SJCRH30 (cell line): ENCODE results near the gene PSMG3. TPM values are rescaled to one million over a fixed set of nuclear protein-coding genes. Genes with fewer than 3 reads are reported as not detected.
A peak's percentile ranks its signal among the peaks of the same experiment; 100 is the strongest.
"Not testable (repeated sequence)": the region's sequence is repeated elsewhere in the genome, so short reads cannot be mapped to it uniquely, and the experiment has no call there.

Source experiments
- DNase-seq, 2 experiments: peaks; one replicate each; pipeline ENCODE4 v3.0.0-alpha.2; 2015 to 2020
- H3K27ac ChIP-seq: fragments of 250-450 bp; sonication (Bioruptor Pico); 2 replicates; pipeline ENCODE4 v1.5.1; 2020; ENCODE audit warnings: mild to moderate bottlenecking, moderate library complexity
- H3K27me3 ChIP-seq: fragments of 250-450 bp; sonication (Bioruptor Pico); 2 replicates; pipeline ENCODE4 v1.5.1; 2020; ENCODE audit warnings: mild to moderate bottlenecking, moderate library complexity
- H3K36me3 ChIP-seq: fragments of 250-450 bp; sonication (Bioruptor Pico); 2 replicates; pipeline ENCODE4 v1.5.1; 2020; ENCODE audit warnings: mild to moderate bottlenecking, moderate library complexity
- H3K4me1 ChIP-seq: fragments of 250-450 bp; sonication (Bioruptor Pico); 2 replicates; pipeline ENCODE4 v1.5.1; 2020; ENCODE audit warnings: mild to moderate bottlenecking, moderate library complexity
- H3K4me3 ChIP-seq: fragments of 250-450 bp; sonication (Bioruptor Pico); 2 replicates; pipeline ENCODE4 v1.5.1; 2020; ENCODE audit warnings: mild to moderate bottlenecking, moderate library complexity
- H3K9me3 ChIP-seq: fragments of 250-450 bp; sonication (Bioruptor Pico); replicated peaks from 2 replicates; pipeline ENCODE4 v1.5.1; 2020; ENCODE audit warnings: mild to moderate bottlenecking, moderate library complexity
- total RNA-seq: library from RNA; depleted of rRNA; stranded (reverse); fragments of >200 nt; shearing (Covaris generic); gene quantifications from 2 replicates; pipeline ENCODE4 v1.2.3, GENCODE V29; 2014

The PSMG3 gene
- total RNA-seq, 1 experiment from 2014 or later = 22.5 TPM

DNA sequence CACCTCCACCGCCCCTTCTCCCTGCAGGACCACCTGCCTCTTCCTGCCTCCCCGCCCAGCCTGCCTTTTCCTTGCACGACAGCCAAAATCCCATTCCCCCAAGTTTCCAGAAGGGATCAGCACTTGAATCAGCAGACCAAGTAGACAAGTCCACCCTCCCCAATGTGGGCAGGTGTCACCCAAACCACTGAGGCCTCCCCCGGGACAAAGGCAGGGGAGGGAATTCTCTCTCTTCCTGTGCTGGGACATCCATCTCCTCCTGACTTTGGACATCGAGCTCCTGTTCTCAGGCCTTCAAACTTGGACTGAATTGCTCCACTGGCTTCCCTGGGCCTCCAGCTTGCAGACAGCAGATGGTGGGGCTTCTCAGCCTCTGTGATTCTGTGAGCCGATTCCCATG, 21.6 kb upstream of the PSMG3 start:
- DNase-seq = no peak
- H3K36me3 ChIP-seq = no peaks in the 10 kb centered on the region
- H3K27me3 ChIP-seq = 0 out of 2 replicates have a peak, but pooled peaks cover 3% of the 10 kb centered on the region
- no peak overlapping the region for H3K4me3 ChIP-seq
- H3K9me3 ChIP-seq = no peaks in the 10 kb centered on the region
- no peak overlapping the region for H3K27ac ChIP-seq
- no peaks in the 10 kb centered on the region for H3K4me1 ChIP-seq

DNA sequence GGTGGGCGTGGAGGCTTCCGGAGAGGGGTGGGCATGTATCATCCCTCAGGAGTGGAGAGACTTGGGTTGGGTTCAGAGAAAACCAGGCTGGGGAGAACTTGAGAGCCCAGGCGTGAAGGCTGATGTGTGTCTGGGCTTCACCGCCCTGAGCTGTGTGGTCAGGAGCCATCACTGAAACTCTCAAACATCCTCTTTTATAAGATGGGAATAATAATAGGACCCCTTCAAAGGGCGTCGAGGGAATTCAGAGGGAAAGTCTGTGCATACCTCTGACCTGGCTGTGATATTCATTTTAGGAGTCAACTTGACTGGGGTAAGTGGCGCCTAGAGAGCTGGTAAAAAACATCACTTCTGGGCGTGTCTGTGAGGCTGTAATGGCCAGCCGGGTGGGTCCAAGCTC, 21.1 kb upstream of the PSMG3 start:
- no peak for DNase-seq
- no peak overlapping the region for H3K4me3 ChIP-seq
- H3K9me3 ChIP-seq = no peaks in the 10 kb centered on the region
- no peak overlapping the region for H3K27ac ChIP-seq
- 0 out of 2 replicates have a peak, but pooled peaks cover 3% of the 10 kb centered on the region for H3K27me3 ChIP-seq
- no peaks in the 10 kb centered on the region for H3K4me1 ChIP-seq
- no peaks in the 10 kb centered on the region for H3K36me3 ChIP-seq

DNA sequence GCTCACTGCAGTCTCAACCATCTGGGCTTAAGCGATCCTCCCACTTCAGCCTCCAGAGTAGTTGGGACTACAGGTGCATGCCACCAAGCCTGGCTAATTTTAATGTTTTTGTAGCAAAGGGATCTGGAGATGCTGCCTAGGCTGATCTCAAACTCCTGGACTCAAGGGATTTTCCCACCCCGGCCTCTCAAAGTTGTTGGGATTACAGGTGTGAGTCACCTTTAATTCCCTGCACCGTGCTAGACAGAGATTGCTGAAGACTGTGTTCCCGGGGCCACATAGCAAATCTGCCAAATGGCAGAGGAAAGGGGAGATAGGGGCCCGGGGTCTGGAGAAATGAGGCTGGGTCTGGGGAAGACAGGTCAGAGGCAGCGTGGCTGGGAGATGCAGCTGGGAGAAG, 20.6 kb upstream of the PSMG3 start:
- Histone ChIP-seq H3K4me1 (no peaks in the 10 kb centered on the region), H3K36me3 (no peaks in the 10 kb centered on the region), H3K4me3 (no peak overlapping the region), H3K9me3 (no peaks in the 10 kb centered on the region), H3K27ac (no peak overlapping the region), H3K27me3 (0 out of 2 replicates have a peak, but pooled peaks cover 3% of the 10 kb centered on the region)
- no peak for DNase-seq

DNA sequence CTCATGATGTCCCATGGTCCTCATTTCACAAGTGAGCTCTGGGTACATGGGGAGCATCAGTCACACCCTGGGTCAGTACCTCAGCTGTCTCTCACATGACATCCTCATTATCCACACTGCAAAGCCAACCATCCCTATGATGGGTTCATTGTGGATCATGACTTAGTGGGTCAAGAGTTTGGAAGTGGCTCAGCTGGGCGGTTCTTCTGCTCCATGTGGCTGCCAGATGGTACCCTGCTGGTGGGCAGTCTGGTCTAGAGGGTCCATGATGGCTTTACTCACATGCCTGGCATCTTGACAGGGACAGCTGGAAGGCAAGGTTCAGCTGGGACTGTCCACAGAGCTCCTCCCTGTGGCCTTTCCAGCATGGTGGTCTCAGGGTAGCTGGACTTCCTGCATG, 19.1 kb upstream of the PSMG3 start:
- Histone ChIP-seq H3K27ac (no peak overlapping the region), H3K4me1 (no peaks in the 10 kb centered on the region), H3K27me3 (0 out of 2 replicates have a peak, but pooled peaks cover 3% of the 10 kb centered on the region)

DNA sequence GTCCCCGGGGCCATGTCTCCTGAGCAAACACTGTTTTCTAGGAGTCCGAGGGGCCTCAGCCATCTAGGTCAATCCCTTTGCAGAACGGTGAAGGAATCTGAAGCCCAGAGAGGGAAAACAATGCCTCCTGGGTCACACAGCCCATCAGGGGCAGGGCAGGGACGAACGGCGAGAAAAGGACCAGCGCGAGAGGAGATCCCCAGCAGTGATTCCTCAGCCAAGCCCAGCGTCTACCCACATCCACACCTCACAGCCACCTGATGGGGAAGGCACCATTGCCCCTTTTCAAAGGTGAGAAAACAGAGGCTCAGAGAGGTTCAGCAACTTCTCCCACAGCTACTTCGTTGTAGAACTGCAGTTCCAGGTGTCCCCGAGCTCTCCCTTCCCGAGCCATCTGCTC, 17.9 kb upstream of the PSMG3 start:
- Histone ChIP-seq H3K4me3 (no peak overlapping the region), H3K9me3 (no peaks in the 10 kb centered on the region), H3K27ac (no peak overlapping the region), H3K36me3 (no peaks in the 10 kb centered on the region), H3K27me3 (0 out of 2 replicates have a peak, but pooled peaks cover 3% of the 10 kb centered on the region), H3K4me1 (no peaks in the 10 kb centered on the region)
- DNase-seq = no peak

More for the DNA sequence above, 19.1 kb upstream of the PSMG3 start:
- no peak for DNase-seq
- H3K9me3 ChIP-seq = no peaks in the 10 kb centered on the region
- no peaks in the 10 kb centered on the region for H3K36me3 ChIP-seq
- H3K4me3 ChIP-seq = no peak overlapping the region

DNA sequence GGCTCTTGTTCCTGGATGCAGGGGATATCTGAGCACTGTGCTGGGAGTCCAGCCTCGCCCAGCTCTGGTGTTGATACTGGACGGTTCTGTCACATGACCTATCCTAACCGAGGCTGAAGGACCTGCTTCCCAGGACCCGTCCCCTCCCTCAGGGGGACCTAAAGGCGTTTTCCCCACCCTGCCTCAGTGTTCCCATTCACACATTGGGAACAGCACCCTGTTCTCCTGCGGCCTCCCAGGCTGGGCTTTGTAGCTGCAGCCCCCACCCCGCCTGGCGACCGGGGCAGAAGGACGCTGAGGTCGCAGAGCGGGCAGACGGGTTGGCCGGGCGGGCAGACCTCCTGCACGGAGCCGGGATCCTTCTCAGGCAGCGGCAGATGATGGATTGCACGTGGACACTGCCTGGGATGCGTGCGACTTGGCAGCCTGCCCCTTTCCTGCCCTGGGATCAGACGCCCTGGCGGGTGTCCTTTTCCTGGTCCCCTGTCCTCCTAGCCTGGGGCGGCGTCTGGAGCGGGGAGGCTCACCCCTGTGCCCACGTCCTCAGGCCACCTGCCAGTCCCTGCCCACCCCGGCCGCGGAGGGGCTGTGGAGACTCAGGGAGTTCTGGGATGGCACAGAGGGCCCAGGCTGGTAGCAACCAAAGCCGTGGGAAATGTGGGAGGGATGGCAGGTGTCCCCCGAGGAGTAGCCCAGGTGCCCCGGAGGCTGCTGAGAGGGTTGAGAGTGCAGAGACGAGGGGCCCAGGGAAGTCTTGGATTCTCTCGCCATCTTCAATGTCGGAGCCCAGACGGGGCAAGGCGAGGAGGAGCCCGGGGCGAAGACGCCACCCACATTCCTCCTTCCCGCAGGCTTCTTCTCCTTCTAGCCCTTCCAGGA, 17.2 kb upstream of the PSMG3 start:
- 0 out of 2 replicates have a peak, but pooled peaks cover 3% of the 10 kb centered on the region for H3K27me3 ChIP-seq
- H3K27ac ChIP-seq = no peak overlapping the region
- no peaks in the 10 kb centered on the region for H3K4me1 ChIP-seq
- no peaks in the 10 kb centered on the region for H3K9me3 ChIP-seq
- H3K36me3 ChIP-seq = no peaks in the 10 kb centered on the region
- no peak overlapping the region for H3K4me3 ChIP-seq
- no peak for DNase-seq

DNA sequence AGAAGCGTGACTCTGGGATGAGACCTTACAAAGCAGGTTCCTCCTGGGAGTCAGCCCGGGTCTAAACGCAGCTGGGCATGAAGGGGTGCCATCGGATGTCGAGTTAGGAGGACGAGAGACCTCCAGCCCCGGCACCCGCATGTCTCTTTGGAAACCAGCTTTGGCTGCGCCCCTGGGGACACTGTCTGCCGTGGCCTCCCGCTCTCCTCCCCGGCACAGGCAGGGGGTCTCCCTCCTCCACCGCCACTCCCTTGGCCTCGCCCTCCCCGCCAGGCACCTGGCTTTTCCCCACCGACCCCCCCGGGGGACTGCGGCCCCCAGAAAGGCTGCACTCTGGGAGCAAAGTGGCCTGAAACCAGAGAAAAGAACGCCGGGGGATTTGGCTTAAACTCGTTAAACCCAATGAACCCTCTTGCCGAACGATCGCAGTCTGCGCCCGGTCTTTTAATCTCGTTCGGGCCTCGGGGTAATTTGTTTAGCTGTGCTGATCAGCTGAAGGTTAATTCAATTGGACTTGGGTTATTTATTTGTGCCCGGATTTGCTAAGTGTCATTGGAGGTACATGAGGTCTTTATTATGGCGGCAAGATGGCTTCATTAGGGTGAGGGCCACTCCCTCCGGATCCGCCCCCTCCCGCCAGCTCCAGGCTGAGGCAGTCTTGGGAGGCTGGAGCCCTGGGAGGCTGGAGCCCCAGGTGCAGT, 16.4 kb upstream of the PSMG3 start:
- Histone ChIP-seq H3K36me3 (no peaks in the 10 kb centered on the region), H3K27ac (no peak overlapping the region), H3K27me3 (no peaks in the 10 kb centered on the region), H3K4me1 (no peaks in the 10 kb centered on the region), H3K4me3 (no peak overlapping the region), H3K9me3 (no peaks in the 10 kb centered on the region)
- DNase-seq = no peak

DNA sequence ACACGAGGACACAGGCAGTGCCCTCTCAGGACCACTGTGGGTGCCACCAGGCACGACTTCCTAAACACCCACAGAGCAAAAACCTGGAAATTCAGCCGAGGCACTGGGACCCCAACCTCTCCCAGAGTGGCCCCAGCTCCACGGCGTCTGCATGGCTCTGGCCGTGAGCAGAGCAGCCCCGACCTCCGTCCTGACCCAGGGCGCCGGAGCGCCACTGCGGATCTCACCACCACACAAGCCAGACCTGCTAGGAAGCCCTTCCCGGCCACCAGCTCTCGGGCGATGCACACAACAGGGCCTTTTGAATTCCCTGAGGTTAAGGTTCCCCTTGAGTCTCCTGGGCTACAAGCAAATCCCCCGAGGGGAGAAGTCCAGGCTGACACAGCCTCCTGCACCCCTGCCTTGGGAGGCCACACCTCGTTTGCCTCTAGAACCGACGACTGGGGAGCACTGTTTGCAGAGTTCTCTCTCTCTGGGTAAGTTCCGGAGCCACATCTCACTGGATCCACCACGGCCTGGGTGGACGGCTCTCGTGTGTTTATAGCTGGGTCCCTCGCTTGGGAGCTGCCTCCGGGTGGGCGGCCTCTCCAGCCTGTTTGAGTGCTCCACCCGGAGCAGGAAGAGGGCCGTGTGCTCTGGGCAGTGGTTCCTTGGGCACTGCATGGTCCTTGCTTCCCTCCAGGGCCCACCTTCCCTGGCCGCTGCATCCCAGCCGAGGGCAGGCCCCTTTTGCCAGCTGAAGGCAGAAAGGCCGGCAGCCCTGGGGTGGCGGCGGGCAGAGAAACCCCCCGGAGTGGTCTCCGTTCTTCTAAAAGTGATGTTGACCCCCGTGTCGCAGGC, 15.5 kb upstream of the PSMG3 start:
- Histone ChIP-seq H3K4me3 (no peak overlapping the region), H3K27ac (no peak overlapping the region), H3K9me3 (no peaks in the 10 kb centered on the region), H3K27me3 (no peaks in the 10 kb centered on the region), H3K36me3 (no peaks in the 10 kb centered on the region), H3K4me1 (no peaks in the 10 kb centered on the region)
- no peak for DNase-seq

DNA sequence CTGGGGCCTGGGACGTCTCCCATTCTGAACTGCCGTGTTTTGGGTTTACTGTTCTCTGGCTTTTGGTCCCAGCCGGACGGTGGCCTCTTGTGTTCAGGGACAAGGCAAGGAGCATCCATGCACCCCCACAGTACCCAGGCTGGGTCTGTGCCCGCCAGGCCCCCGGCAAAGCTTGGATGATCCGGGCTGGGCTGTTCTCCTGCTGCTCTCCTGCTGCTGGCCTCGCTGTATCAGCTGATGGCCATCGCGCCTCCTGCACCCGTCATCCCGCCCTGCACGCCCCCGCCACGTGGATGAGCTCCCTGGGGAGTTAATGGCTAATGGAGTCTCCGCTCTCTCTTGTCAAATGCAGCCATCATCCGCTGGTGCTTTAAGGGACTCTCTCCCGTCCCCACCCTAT, 14.9 kb upstream of the PSMG3 start:
- DNase-seq = no peak
- Histone ChIP-seq H3K27ac (no peak overlapping the region), H3K4me3 (no peak overlapping the region), H3K4me1 (no peaks in the 10 kb centered on the region), H3K27me3 (no peaks in the 10 kb centered on the region), H3K9me3 (no peaks in the 10 kb centered on the region), H3K36me3 (no peaks in the 10 kb centered on the region)

DNA sequence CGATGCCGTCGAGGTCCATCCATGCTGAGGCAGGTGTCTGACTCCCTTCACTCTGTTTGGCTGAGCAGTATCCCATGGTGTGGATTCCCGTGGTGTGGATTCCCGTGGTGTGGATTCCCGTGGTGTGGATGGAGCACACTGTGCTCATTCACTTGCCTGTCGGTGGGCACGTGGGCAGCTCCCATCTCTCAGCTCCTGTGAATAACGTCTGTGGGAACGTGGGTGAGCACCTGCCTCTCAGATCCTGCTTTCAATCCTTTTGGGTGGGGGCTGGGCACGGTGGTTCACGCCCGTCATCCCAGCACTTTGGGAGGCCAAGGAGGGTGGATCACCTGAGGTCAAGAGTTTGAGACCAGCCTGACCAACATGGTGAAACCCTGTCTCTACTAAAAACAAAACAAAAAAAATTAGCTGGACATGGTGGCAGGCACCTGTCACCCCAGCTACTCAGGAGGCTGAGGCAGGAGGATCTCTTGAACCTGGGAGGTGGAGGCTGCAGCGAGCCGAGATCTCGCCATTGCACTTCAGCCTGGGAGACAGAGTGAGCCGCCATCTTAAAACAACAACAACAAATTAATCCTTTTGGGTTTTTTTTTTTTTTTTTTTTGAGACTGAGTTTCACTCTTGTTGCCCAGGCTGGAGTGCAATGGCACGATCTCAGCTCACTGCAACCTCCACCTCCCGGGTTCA, 13.6 kb upstream of the PSMG3 start:
- not testable (repeated sequence) for H3K36me3 ChIP-seq, H3K4me3 ChIP-seq, DNase-seq, H3K27ac ChIP-seq, H3K27me3 ChIP-seq, H3K4me1 ChIP-seq, H3K9me3 ChIP-seq

DNA sequence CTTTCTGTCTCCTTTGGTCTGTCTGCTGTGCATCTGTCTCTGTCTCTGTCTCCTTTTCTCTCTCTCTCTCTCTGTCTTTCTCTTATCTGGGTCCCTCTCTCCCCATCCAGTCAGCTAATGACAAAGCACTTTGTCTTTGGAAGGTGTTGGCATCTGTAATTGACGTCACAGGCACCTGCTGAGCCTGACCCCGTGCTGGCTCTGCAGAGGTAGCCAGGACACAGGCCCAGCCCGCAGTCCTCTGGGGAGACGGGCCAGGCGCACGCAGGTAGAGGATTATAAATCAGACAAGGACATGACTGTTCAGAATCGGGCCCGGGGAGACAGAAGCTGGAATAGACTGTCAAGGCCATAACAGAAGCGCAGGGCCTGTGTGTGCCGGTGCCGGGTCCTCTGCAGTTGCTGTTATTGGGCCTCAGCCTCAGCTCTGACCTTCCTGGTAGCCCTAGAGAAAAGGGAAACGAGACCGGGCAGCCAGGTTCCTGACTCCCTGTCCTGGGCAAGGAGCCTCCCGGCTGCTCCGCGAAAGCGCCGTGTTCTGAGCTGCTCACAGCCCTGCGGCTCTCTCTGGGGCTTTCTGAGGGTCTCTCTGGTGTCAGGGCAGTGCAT, 10.7 kb upstream of the PSMG3 start:
- no peaks in the 10 kb centered on the region for H3K27me3 ChIP-seq
- H3K9me3 ChIP-seq = no peaks in the 10 kb centered on the region
- DNase-seq = no peak
- no peaks in the 10 kb centered on the region for H3K4me1 ChIP-seq
- no peak overlapping the region for H3K4me3 ChIP-seq
- H3K36me3 ChIP-seq = no peaks in the 10 kb centered on the region
- H3K27ac ChIP-seq = no peak overlapping the region

DNA sequence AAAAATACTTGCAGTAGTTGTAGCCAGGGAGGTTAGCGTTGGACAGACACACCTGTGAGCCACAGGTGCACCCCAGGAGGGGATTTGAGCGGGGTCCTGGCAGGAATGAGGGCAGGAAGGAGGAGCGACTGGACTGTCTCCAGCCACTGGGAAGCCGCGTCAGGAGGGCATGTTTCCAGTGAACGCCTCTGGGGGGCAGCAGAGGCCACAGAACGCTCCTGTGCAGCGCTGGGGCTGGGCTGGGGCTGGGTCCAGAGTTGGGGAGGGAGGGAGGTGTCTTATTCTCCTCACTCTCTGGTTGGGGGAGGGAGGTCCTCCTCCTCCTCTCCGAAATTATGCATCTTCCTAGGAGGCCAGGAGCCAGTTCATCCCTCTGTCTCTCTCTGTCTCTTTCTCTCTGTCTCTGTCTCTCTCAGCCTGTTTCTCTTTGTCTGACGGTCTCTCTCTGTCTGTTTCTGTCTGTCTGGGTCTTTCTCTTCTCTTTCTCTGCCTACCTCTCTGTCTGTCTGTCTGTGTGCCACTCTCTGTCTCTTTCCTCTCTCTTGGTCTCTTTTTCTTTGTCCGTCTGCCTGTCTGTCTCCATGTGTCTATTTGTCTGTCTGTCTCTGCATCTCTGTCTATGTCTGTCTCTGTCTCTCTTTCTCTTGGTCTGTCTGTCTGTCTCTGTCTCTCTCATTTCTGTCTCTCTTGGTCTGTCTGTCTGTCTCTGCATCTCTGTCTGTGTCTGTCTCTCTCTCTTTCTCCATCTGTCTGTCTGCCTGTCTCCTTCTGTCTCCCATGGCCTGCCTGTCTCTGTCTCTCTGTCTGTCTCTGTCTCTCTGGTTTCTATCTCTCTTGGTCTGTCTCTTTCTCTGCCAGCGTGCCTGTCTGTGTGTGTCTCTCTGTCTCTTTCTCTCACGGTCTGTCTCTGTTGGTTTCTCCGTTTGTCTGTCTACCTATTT, 9.9 kb upstream of the PSMG3 start:
- no peaks in the 10 kb centered on the region for H3K27me3 ChIP-seq
- DNase-seq = peak; percentile 52 to 77
- no peak overlapping the region for H3K27ac ChIP-seq
- H3K4me1 ChIP-seq = no peaks in the 10 kb centered on the region
- H3K36me3 ChIP-seq = no peaks in the 10 kb centered on the region
- no peak overlapping the region for H3K4me3 ChIP-seq
- H3K9me3 ChIP-seq = no peaks in the 10 kb centered on the region

DNA sequence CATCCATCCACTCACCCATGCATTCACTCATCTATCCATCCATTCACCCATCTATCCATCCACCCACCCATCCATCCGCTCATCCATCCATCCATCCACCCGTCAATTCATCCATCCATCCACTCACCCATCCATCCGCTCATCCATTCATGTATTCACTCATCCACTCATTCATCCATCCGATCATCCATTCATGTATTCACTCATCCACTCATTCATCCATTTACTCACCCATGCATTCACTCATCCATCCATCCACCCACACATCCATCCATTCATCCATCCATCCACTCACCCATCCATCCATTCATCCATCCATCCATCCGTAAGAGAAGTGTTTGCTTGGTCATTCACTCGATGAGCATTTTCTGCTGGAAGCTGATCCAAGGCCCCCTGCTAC, 8.7 kb upstream of the PSMG3 start:
- Histone ChIP-seq H3K27me3 (no peaks in the 10 kb centered on the region), H3K36me3 (no peaks in the 10 kb centered on the region), H3K27ac (no peak overlapping the region), H3K4me1 (no peaks in the 10 kb centered on the region), H3K9me3 (no peaks in the 10 kb centered on the region), H3K4me3 (no peak overlapping the region)
- DNase-seq = no peak
